NCI-H510A (cell line): ENCODE measurements around the gene NKAIN4.

Source experiments
- DNase-seq: peaks from one replicate; lab custom pipeline; 2025; lab: John Stamatoyannopoulos, UW

NKAIN4 gene

DNA sequence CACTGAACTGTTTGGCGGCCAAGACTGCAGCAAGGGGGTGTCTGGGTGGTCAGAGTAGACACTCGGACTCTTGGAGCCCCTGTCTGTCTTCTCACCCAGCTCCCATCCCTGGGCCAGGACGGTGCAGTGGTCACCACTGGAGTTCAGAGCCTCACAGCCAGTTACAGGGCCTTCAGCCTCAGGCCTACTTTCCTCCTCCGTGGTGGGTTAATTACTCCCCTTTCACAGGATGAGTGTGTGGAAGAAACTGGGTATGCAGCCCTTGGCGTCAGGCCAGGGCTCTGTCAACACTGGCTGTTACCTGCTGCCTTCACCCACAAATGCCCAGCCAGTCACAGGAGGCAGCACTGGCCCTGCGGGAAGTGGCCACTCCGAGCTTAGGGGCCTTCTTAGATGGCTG is 36.6 kb downstream of the NKAIN4 start:
- no peak for DNase-seq

DNA sequence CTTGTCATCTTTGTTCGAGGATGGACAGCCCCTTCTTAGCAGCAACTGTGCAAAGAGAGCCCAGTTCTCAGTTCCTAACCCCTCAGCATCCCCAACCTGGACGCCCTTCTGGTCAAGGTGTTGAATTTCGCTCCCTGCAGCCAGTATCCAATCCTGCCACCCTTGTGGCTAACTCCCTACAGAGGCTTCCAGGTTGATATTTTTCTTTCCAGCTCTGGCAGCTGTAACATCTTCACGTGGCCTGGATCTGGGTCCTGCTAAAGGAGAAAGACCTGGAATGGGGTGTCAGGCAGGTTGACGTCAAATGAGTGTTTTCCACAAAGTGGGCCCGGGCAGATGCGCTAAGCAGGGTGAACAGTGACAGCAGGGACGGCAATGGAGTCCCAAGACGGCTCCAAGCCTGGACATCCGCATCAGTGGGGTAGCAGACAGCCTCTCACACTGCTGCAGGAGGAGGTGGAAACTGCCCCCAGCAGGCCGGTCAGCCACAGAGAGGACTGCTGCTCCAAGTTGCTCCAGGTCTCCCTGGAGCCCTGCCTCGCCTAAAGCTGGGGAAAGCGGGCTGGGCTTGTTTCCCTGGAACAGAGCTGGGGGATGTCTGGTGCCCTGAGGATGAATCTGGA is 37.3 kb downstream of the NKAIN4 start:
- no peak for DNase-seq

GRCh38 chr20:63216041-63216848 is 38.0 kb downstream of the NKAIN4 start, which contains the start of gene YTHDF1:
YTHDF1 (minus strand) TSS chr20:63216131; CDS start chr20:63215892, 239 bp downstream.
- peak; percentile 87 for DNase-seq

GRCh38 chr20:63215101-63216040 is 38.9 kb downstream of the NKAIN4 start:
- DNase-seq = no peak

- DNase-seq = no peak
Measured at GRCh38 chr20:63214514-63214913, 39.7 kb downstream of the NKAIN4 start.

DNA sequence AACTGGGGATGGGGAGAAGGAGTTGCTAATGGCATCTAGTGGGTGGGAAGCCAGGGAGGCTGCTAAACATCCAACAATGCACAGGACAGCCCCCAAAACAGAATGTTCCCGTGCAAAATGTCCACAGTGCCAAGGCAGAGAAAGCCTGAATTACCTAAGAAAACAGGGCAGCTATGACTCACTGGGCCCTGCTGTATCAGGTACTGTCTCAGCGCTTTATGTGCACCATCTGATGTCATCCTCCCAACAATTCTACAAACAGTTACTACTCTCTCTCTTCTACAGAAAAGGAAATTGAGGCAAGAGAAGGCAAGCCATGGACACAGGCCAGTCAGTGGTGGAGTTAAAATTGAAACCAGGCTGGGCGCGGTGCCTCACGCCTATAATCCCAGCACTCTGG is 41.5 kb downstream of the NKAIN4 start:
- no peak for DNase-seq

DNA sequence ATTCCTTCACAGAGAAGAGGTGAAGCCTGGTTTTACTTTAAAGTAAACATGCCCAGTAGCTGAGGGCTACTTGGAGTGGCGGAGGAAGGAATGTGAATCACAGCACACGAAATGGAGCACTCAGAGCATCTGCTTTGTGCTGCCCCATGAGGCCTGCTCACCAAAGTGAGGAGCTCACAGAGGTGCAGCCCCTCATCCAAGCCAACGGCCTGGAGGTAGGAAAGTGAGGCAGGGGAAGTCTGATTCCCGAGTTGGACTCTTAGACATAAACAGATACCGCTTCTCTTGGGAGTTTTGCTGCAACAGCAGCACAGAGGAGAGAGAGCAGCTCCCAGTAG is 41.9 kb downstream of the NKAIN4 start:
- no peak for DNase-seq

GRCh38 chr20:63210011-63210605 is 44.2 kb downstream of the NKAIN4 start:
- no peak for DNase-seq

DNA sequence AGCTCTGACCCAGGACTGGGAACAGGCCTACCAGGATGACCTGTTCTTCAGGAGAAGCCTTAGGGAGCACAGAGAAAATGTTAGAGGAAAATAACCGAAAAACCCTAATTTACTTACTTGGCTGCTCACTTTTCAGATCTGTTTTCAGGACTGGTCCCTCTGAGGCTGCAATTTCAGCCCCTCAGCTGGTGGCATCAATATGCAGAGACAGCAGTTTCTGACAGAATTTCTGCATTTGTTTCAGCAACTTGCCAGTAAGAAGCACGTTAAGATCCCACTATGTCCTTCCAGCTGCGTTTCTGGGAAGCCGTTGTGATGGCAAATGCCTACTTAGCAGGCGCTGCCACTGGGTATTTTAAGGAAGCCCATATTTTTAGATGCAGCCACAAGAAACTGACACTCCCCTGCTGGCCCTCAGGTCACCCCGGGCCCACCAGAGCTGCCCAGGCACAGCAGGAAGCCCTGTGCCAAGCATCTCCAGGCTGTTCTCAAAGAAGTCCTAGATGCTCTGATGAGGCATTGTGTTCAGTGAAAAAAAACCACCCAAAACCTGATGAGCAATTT is 45.8 kb downstream of the NKAIN4 start:
- DNase-seq = no peak

DNA sequence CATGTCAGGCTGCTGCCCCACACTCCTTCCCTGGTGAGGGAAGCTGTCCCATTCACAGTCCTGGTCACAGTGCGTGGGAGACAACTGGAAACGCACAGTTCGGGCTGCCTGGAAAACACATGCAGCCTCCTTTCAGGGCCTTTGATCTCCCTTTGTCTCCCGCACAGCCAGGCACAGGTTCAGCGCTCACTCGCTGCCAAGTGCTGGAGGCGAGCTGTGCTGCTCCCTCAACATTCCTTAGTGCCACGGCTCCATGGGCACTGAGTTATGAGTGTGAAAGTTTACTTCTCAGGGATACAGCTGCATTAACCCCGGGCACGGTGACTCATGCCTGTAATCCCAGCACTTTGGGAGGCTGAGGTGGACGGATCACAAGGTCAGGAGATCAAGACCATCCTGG is 47.4 kb downstream of the NKAIN4 start:
- DNase-seq = no peak

DNA sequence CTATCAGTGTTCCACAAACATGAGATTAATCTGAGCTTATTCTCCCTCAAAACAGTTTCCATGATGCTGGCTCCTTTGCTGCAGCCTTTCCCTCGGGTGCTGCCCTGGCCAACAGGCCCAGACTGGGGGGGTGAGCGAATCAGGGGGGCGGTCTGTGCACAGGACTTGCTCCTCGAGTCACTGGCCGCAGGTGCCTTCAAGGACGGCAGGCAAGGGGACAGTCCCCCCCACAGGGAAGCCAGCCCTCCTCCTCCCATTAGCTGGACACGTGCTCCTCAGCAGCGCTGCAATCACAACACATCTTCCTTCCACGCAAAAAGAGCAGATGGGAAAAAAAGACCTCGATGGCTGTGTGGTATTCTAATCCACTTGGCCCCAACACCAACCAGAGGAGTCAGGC is 48.4 kb downstream of the NKAIN4 start:
- no peak for DNase-seq

GRCh38 chr20:63204362-63204761 is 49.9 kb downstream of the NKAIN4 start:
- no peak for DNase-seq

- DNase-seq = no peak
Measured at GRCh38 chr20:63202811-63203526, 51.3 kb downstream of the NKAIN4 start.

DNA sequence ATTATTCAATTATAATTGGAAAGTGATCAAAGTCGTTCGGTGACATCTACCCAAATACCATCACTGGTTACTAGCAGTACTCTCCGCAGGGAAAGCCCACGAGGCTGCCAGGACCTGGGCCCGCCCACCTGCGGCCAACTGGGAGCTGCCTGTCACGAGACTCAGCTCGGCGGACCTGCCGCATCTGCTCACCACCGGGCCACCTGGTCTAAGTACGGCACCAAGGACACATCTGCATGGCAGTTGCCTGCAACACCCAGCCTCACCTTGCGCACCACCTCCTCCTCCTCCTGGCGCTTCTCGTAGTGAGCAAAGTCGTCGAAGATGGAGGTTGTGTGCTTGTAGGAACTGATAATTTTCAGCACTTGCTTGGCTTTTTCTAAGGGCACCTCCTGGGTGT is 52.2 kb downstream of the NKAIN4 start:
- no peak for DNase-seq

- DNase-seq = no peak
Measured at GRCh38 chr20:63198606-63199005, 55.7 kb downstream of the NKAIN4 start.

GRCh38 chr20:63196768-63197470 is 57.3 kb downstream of the NKAIN4 start:
- DNase-seq = no peak

- DNase-seq = no peak
Measured at GRCh38 chr20:63194797-63195173, 59.5 kb downstream of the NKAIN4 start.

- no peak for DNase-seq
Measured at GRCh38 chr20:63194007-63194796, 60.1 kb downstream of the NKAIN4 start.

DNA sequence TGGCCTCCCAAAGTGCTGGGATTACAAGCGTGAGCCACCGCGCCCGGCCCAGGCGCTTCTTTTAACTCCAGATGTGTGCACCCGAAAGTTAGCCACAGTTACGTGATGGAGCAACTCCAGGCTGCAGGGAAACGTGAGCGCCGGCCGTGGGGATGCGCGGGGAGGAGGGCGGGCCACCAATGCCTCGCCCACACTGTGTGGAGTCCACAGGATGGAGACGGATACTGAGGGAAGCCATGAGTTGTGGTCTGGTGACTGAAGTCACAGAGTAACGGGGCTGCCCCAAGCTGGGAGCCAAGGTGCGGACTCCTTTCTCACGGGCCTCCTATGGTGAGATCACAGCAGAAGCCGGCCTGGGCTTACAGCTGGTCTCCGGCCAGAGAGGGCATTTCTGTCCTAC is 61.5 kb downstream of the NKAIN4 start:
- DNase-seq = no peak

DNA sequence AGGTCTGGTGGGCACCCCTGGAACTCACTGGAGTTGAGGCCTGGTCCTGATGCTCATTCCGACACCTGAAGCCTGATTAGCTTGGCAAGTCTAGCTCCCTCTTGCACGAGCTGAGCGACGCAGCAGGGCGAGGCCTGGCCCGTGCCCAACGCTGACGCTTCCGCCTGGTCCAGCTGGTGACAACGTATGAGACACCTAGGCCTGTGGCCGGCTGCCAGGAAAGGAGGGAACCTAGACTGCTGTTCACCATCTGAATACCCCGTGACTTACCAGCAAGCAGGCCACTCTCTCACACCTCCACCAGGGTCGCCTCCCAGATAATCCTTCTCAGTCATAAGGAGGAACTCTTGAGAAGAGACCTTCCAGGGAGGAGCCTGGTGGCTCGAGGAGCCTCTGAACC is 62.9 kb downstream of the NKAIN4 start:
- peak; percentile 70 for DNase-seq
